ENCODE data around the gene GTF3C1. TPM values are rescaled to one million over a fixed set of nuclear protein-coding genes. Genes with fewer than 3 reads are reported as not detected.

GTF3C1 gene
- total RNA-seq (ENCODE audit: low replicate concordance), result 62.8 and 71.8 TPM in 2 replicates

GRCh38 chr16:27549746-27550581, at the start of gene GTF3C1, which contains the start of gene KATNIP:
Gene GTF3C1, minus strand, starts transcription at chr16:27549913. Its CDS starts 23 bp downstream, at chr16:27549890.
Gene KATNIP, plus strand, starts transcription at chr16:27550144. Its CDS starts 27 bp downstream, at chr16:27550171.
- TF ChIP-seq CTCF (IDR thresholded peaks at IDR 0.05; ENCODE audit: insufficient read depth, low read length), result no peak
- DNase-seq (ENCODE audit: low read depth), result peak; percentile 97
- H3K4me3 ChIP-seq (ENCODE audit: low read depth, low read length), result peak within 1 kb of the TSS; percentile 99

GRCh38 chr16:27598931-27599565, 49.3 kb upstream of the GTF3C1 start:
- TF ChIP-seq CTCF (IDR thresholded peaks at IDR 0.05; ENCODE audit: insufficient read depth, low read length), result no peak

GRCh38 chr16:27598220-27598619, 48.5 kb upstream of the GTF3C1 start:
- no peak overlapping the region for H3K4me3 ChIP-seq (ENCODE audit: low read depth, low read length)
- no peak for DNase-seq (ENCODE audit: low read depth)
- no peak for TF ChIP-seq CTCF (IDR thresholded peaks at IDR 0.05; ENCODE audit: insufficient read depth, low read length)

More at GRCh38 chr16:27598931-27599565, 49.3 kb upstream of the GTF3C1 start:
- no peak overlapping the region for H3K4me3 ChIP-seq (ENCODE audit: low read depth, low read length)
- DNase-seq (ENCODE audit: low read depth), result no peak

- no peak for DNase-seq (ENCODE audit: low read depth)
- TF ChIP-seq CTCF (IDR thresholded peaks at IDR 0.05; ENCODE audit: insufficient read depth, low read length), result no peak
- H3K4me3 ChIP-seq (ENCODE audit: low read depth, low read length), result no peak overlapping the region
These were observed 47.6 kb upstream of the GTF3C1 start for GRCh38 chr16:27597361-27597760.

- no peak overlapping the region for H3K4me3 ChIP-seq (ENCODE audit: low read depth, low read length)
- no peak for TF ChIP-seq CTCF (IDR thresholded peaks at IDR 0.05; ENCODE audit: insufficient read depth, low read length)
- no peak for DNase-seq (ENCODE audit: low read depth)
These were observed 46.7 kb upstream of the GTF3C1 start for GRCh38 chr16:27596411-27596810.

GRCh38 chr16:27595993-27596392, 46.3 kb upstream of the GTF3C1 start:
- no peak overlapping the region for H3K4me3 ChIP-seq (ENCODE audit: low read depth, low read length)
- TF ChIP-seq CTCF (IDR thresholded peaks at IDR 0.05; ENCODE audit: insufficient read depth, low read length), result no peak
- DNase-seq (ENCODE audit: low read depth), result no peak

Measured in fibroblast of the aortic adventitia (primary cell).